NB4 (cell line): ENCODE measurements around the gene NIT2.

Source experiments
- DNase-seq: peaks from one replicate; pipeline ENCODE4 v3.0.0; 2010; ENCODE audit warnings: low read depth
- H3K4me3 ChIP-seq: one replicate; pipeline ENCODE4 v1.5.1; 2011; ENCODE audit warnings: mild to moderate bottlenecking, low read depth, low read length, moderate library complexity
- MYC ChIP-seq: IDR thresholded peaks from 2 replicates; pipeline ENCODE4 v1.6.1; 2011; ENCODE audit warnings: low read depth, low read length
- POLR2A ChIP-seq: IDR thresholded peaks from 2 replicates; pipeline ENCODE4 v1.6.1; 2011; ENCODE audit warnings: mild to moderate bottlenecking; ENCODE audit not compliant: insufficient read length; ENCODE audit errors: extremely low read depth
- TF ChIP-seq, protein P1 (sequence below): IDR thresholded peaks from 2 replicates; pipeline ENCODE4 v1.6.1; 2011; ENCODE audit warnings: low read depth, low read length
- TF ChIP-seq, protein P2 (sequence below): IDR thresholded peaks from one replicate; pipeline ENCODE4 v1.5.1; 2012; ENCODE audit warnings: low read depth, low read length

The NIT2 gene

DNA sequence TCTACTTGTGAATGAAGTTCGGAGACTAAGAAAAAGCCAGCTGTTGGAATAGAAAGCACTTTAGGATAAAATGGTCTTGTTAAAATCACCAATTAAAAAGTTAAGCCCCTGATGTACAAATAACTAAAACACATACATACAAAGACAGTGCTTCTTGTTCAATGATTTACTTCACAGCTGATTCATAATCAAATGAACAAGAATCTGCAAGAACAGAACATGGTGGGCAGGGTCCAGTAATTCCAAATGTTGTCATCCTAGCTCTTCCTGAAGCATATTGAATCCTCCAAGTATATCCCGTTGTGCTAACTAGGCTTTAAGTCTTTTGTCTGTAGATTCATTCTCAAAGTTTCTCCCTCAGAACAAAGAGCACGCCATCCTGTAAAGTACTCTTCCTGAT lies 24.5 kb downstream of the NIT2 start:
- DNase-seq: no peak
- TF ChIP-seq, protein P1, sequence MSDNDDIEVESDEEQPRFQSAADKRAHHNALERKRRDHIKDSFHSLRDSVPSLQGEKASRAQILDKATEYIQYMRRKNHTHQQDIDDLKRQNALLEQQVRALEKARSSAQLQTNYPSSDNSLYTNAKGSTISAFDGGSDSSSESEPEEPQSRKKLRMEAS: no peak
- TF ChIP-seq, protein P2, sequence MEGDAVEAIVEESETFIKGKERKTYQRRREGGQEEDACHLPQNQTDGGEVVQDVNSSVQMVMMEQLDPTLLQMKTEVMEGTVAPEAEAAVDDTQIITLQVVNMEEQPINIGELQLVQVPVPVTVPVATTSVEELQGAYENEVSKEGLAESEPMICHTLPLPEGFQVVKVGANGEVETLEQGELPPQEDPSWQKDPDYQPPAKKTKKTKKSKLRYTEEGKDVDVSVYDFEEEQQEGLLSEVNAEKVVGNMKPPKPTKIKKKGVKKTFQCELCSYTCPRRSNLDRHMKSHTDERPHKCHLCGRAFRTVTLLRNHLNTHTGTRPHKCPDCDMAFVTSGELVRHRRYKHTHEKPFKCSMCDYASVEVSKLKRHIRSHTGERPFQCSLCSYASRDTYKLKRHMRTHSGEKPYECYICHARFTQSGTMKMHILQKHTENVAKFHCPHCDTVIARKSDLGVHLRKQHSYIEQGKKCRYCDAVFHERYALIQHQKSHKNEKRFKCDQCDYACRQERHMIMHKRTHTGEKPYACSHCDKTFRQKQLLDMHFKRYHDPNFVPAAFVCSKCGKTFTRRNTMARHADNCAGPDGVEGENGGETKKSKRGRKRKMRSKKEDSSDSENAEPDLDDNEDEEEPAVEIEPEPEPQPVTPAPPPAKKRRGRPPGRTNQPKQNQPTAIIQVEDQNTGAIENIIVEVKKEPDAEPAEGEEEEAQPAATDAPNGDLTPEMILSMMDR: no peak
- no peak for TF ChIP-seq MYC
- H3K4me3 ChIP-seq: no peak overlapping the region

DNA sequence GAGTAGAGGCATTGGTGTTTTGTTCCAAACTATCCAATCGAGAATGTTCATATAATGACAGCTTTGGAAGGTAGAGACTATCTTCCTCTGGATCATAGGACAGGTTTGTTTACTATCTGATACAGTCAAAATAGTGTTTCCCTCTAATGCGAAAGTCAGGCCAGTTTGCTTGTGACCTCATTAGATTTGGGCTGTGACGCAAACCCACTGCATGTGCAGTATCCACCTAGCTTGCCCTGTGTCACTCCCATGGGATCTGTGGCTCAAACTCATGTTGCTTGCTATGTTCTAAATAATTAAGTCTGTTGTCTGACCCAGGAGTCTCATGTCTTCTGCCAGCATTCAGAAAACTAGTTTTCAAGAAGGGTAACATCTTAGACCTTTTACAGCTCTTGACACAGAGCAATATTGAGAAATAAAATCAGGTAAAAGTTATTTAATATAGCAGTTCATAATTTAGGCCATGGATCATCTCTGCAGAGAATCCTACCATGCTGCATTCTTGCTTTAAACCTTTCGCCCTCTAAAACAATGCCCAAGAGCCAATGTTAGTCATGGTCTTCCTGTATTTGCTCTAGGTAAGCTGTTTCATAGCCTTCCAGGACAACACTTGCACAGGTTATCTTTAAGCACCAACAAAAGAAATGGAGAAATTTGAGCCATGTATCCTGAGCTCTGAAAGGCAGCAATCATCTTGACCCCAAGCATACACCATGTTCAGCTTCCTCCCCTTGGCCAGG lies 26.4 kb downstream of the NIT2 start:
- peak; percentile 38 for DNase-seq
- TF ChIP-seq MYC (no peak), POLR2A (no peak)
- TF ChIP-seq, protein P2: no peak
- TF ChIP-seq, protein P1: no peak

DNA sequence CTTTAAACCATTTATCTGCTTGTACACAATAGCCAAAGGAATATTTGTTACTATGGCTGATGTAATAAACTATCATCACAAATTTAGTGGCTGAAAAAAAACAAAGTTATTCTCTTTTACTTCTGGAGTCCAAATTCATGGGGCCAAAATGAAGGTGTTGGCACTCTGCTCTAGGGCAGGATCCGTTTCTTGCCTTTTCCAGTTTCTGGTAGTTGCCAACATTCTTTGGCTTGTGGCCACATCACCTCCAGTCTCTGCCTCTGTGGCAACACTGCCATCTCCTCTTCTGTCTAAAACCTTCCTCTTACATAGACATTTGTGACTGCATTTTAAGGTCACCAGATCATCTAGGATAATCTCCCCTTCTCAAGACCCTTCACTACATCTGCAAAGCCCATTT lies 27.3 kb downstream of the NIT2 start:
- no peak for DNase-seq
- TF ChIP-seq, protein P2: no peak
- TF ChIP-seq POLR2A (no peak), MYC (no peak)
- TF ChIP-seq, protein P1: no peak
- no peak overlapping the region for H3K4me3 ChIP-seq

More for the DNA sequence above, 26.4 kb downstream of the NIT2 start:
- H3K4me3 ChIP-seq: no peak overlapping the region

DNA sequence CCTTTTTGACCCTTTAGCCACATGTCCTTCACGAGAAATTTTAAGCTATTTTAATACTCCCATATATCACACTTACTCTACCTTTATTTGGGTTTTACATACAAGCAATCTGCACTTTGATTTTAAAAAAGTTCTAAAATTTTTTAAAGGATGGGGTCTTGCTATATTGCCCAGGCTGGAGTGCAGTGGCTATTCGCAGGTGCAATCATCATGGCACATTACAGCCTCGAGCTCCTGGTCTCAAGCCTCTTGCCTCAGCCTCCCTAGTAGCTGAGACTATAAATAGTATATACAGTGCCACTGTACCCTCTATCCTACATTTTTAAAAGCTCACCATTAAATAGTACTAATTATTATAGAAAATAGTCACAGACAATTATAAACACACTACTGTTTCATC lies 29.9 kb downstream of the NIT2 start:
- DNase-seq: no peak
- H3K4me3 ChIP-seq: no peak overlapping the region
- TF ChIP-seq, protein P2: no peak
- TF ChIP-seq MYC (no peak), POLR2A (no peak)
- TF ChIP-seq, protein P1: no peak

DNA sequence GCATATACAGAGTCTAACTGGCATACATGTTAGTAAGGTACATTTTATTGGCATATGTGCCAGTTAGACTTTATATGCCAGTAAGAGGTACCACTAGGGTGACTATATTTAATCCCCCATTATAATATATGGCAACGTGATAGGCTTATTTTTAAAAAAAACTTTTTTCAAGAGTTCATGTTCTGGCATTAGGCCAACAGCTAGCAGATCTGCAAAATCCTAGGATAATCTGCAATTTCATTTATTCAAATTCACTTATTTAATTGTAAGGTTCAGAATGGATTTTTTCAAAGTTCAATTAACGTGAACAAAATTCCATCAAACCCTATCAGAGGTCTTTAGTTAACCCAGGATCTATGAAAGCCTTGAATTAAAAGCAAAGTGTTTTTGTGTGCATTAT lies 31.9 kb downstream of the NIT2 start:
- TF ChIP-seq POLR2A: no peak
- TF ChIP-seq, protein P2: no peak
- no peak for TF ChIP-seq MYC
- TF ChIP-seq, protein P1: no peak
- DNase-seq: no peak
- no peak overlapping the region for H3K4me3 ChIP-seq

DNA sequence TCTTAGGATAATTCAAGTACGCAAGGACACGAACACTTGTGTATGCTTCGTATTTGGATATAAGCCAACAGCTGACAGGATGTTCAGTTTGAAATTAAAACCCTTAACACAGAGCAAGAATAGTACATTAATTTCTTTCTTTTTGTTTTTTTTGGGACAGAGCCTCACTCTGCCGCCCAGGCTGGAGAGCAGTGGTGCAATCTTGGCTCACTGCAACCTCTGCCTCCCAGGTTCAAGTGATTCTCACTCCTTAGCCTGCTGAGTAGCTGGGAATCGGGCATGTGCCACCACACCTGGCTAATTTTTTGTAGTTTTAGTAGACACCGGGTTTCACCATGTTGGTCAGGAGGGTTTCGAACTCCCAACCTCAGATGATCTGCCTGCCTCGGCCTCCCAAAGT lies 33.9 kb downstream of the NIT2 start:
- no peak overlapping the region for H3K4me3 ChIP-seq
- DNase-seq: no peak
- TF ChIP-seq POLR2A: no peak
- TF ChIP-seq, protein P1: no peak
- TF ChIP-seq, protein P2: no peak
- TF ChIP-seq MYC: no peak
